A673 (cell line): ENCODE data around the gene GFY.
"Not testable (repeated sequence)": the region's sequence is repeated elsewhere in the genome, so short reads cannot be mapped to it uniquely, and the experiment has no call there.

Source experiments
- CTCF ChIP-seq: fragments of 300-800, 200-600 bp; sonication (generic); conservative IDR thresholded peaks from 2 replicates; pipeline ENCODE4 v1.5.1; 2017; ENCODE audit warnings: low read depth, mild to moderate bottlenecking, antibody characterized with exemption, low read length, moderate library complexity, mixed read lengths
- EZH2 ChIP-seq: fragments of 200-600 bp; sonication (generic); IDR thresholded peaks from 2 replicates; pipeline ENCODE4 v1.6.1; 2017; ENCODE audit warnings: borderline replicate concordance, low read depth, mild to moderate bottlenecking, mixed read lengths, antibody characterized with exemption, low read length; ENCODE audit not compliant: poor library complexity, severe bottlenecking

- TF ChIP-seq CTCF, EZH2: not testable (repeated sequence)
These were observed 48.3 kb downstream of the GFY start for GRCh38 chr19:49473501-49473867.
